ENCODE measurements around the gene EXOC3L1.

The EXOC3L1 gene

GRCh38 chr16:67184995-67185650, 4.8 kb downstream of the EXOC3L1 start:
- TF ChIP-seq POLR2AphosphoS5 (IDR thresholded peaks at IDR 0.05; ENCODE audit: low read depth, low read length) (no peak), SIN3A (IDR thresholded peaks at IDR 0.05; ENCODE audit: borderline replicate concordance, insufficient read depth, low read length) (peak; percentile 98), FOXP2 (optimal IDR thresholded peaks at IDR 0.05; ENCODE audit: borderline replicate concordance, extremely low read depth, extremely low read length, insufficient read depth) (no peak), REST (IDR thresholded peaks at IDR 0.05; ENCODE audit: insufficient read depth in 1 of 2, low read depth in 2 of 2, low read length in 2 of 2) (peak; percentile 99), TAF1 (IDR thresholded peaks at IDR 0.05; ENCODE audit: borderline replicate concordance, insufficient read depth, low read length) (no peak)

- no peak for TF ChIP-seq FOXP2 (optimal IDR thresholded peaks at IDR 0.05; ENCODE audit: borderline replicate concordance, extremely low read depth, extremely low read length, insufficient read depth)
- TF ChIP-seq SIN3A (IDR thresholded peaks at IDR 0.05; ENCODE audit: borderline replicate concordance, insufficient read depth, low read length), result no peak
Measured at GRCh38 chr16:67184453-67184994, 5.4 kb downstream of the EXOC3L1 start.

GRCh38 chr16:67183627-67184452, 6.1 kb downstream of the EXOC3L1 start, which contains the start of gene MATCAP1:
MATCAP1 (minus strand) TSS chr16:67183963; CDS start chr16:67180610, 3,353 bp downstream.
- no peak for TF ChIP-seq FOXP2 (optimal IDR thresholded peaks at IDR 0.05; ENCODE audit: borderline replicate concordance, extremely low read depth, extremely low read length, insufficient read depth)
- peak in 1 of 2 experiments; percentile 53; a peak in 2 of 4 replicates for TF ChIP-seq REST (IDR thresholded peaks at IDR 0.05; ENCODE audit: insufficient read depth in 1 of 2, low read depth in 2 of 2, low read length in 2 of 2)
- TF ChIP-seq TAF1 (IDR thresholded peaks at IDR 0.05; ENCODE audit: borderline replicate concordance, insufficient read depth, low read length), result no peak
- peak; percentile 66; the same call in 1 of the 2 replicates for TF ChIP-seq POLR2AphosphoS5 (IDR thresholded peaks at IDR 0.05; ENCODE audit: low read depth, low read length)
- peak; percentile 4; the same call in 1 of the 2 replicates for TF ChIP-seq SIN3A (IDR thresholded peaks at IDR 0.05; ENCODE audit: borderline replicate concordance, insufficient read depth, low read length)

DNA sequence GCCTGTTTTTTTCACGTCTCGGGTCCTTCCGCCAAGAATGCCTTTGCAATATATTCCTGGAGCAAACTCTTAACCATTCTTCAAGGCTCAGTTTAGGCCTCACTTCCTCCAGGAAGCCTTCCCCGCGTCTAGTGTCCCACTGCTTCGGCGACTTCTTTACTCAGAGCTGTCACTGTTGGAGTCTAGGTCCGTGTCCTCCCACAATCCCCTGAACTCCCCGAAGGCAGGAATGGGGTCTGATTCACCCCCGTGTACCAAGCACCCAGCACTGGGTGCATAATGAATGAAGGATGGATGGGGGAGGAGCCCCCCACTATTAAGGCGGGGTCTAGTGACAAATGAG, 6.7 kb downstream of the EXOC3L1 start:
- TF ChIP-seq POLR2AphosphoS5 (IDR thresholded peaks at IDR 0.05; ENCODE audit: low read depth, low read length) (peak; percentile 16; the same call in 1 of the 2 replicates), FOXP2 (optimal IDR thresholded peaks at IDR 0.05; ENCODE audit: borderline replicate concordance, extremely low read depth, extremely low read length, insufficient read depth) (no peak)

DNA sequence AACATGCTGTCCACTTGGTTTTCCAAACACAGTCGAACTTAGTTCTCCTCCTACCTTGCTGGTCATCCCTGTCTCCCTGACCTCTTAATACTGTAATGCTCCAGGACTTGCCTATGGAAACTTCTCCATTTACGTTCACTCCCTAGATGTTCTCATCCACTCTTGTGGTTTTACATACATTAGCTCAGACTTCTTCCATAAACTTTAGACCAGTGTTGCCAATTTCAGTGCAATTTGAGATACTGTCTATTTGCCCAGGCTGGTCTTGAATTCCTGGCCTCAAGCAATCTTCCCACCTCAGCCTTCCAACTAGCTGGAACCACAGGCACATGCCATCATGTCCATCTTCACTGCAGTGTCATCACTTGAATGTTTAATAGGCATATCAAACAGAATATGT, 7.6 kb downstream of the EXOC3L1 start:
- TF ChIP-seq REST (IDR thresholded peaks at IDR 0.05; ENCODE audit: insufficient read depth in 1 of 2, low read depth in 2 of 2, low read length in 2 of 2), result no peak
- TF ChIP-seq POLR2AphosphoS5 (IDR thresholded peaks at IDR 0.05; ENCODE audit: low read depth, low read length), result no peak

GRCh38 chr16:67181346-67181745, 8.6 kb downstream of the EXOC3L1 start:
- TF ChIP-seq POLR2AphosphoS5 (IDR thresholded peaks at IDR 0.05; ENCODE audit: low read depth, low read length), result no peak
- TF ChIP-seq SIN3A (IDR thresholded peaks at IDR 0.05; ENCODE audit: borderline replicate concordance, insufficient read depth, low read length), result no peak
- TF ChIP-seq FOXP2 (optimal IDR thresholded peaks at IDR 0.05; ENCODE audit: borderline replicate concordance, extremely low read depth, extremely low read length, insufficient read depth), result no peak
- TF ChIP-seq REST (IDR thresholded peaks at IDR 0.05; ENCODE audit: insufficient read depth in 1 of 2, low read depth in 2 of 2, low read length in 2 of 2), result no peak
- no peak for TF ChIP-seq TAF1 (IDR thresholded peaks at IDR 0.05; ENCODE audit: borderline replicate concordance, insufficient read depth, low read length)
